Muscle layer of colon (tissue), 2 donors: Measurements from ENCODE around the gene ACSF3.

Experiments
- H3K27ac ChIP-seq: one replicate; pipeline ENCODE4 v1.7.0; 2013; ENCODE audit warnings: low read depth, mild to moderate bottlenecking, low read length, moderate library complexity
- H3K27me3 ChIP-seq, 2 donors: one replicate each; pipeline ENCODE4 v1.7.0; 2013; ENCODE audit warnings: low read length in 2 of 2, mild to moderate bottlenecking in 2 of 2; ENCODE audit not compliant: insufficient read depth in 2 of 2, control insufficient read depth in 1 of 2
- H3K36me3 ChIP-seq: one replicate; pipeline ENCODE4 v1.7.0; 2013; ENCODE audit warnings: mild to moderate bottlenecking, low read length; ENCODE audit not compliant: insufficient read depth
- H3K4me1 ChIP-seq: one replicate; pipeline ENCODE4 v1.7.0; 2013; ENCODE audit warnings: mild to moderate bottlenecking, low read length; ENCODE audit not compliant: insufficient read depth
- H3K4me3 ChIP-seq, 2 donors: one replicate each; pipeline ENCODE4 v1.7.0; 2013; ENCODE audit warnings: low read length in 2 of 2, low read depth in 1 of 2, mild to moderate bottlenecking in 1 of 2, moderate library complexity in 1 of 2
- H3K9ac ChIP-seq: one replicate; pipeline ENCODE4 v1.7.0; 2013; ENCODE audit warnings: low read length
- H3K9me3 ChIP-seq: one replicate; pipeline ENCODE4 v1.7.0; 2013; ENCODE audit warnings: mild to moderate bottlenecking, low read length
- donor health status: abdominal sarcoma.
- donor health status: Adenocarcinoma of cecum.

ACSF3 gene

GRCh38 chr16:89110641-89111040 lies 17.0 kb downstream of the ACSF3 start:
- Histone ChIP-seq H3K9ac (no peak overlapping the region), H3K36me3 (peaks cover 47% of the 10 kb centered on the region), H3K9me3 (no peaks in the 10 kb centered on the region), H3K4me3 (no peak overlapping the region), H3K4me1 (no peaks in the 10 kb centered on the region), H3K27ac (no peak overlapping the region), H3K27me3 (no peaks in the 10 kb centered on the region)

- Histone ChIP-seq H3K36me3 (peaks cover 53% of the 10 kb centered on the region), H3K9me3 (no peaks in the 10 kb centered on the region)
Measured at GRCh38 chr16:89111263-89111662, 17.6 kb downstream of the ACSF3 start.

GRCh38 chr16:89112377-89113151 lies 18.9 kb downstream of the ACSF3 start:
- no peak overlapping the region for H3K27ac ChIP-seq

More at GRCh38 chr16:89111263-89111662, 17.6 kb downstream of the ACSF3 start:
- Histone ChIP-seq H3K27ac (no peak overlapping the region), H3K4me3 (no peak overlapping the region), H3K4me1 (no peaks in the 10 kb centered on the region), H3K9ac (no peak overlapping the region), H3K27me3 (no peaks in the 10 kb centered on the region)

GRCh38 chr16:89113152-89113547 lies 19.5 kb downstream of the ACSF3 start:
- Histone ChIP-seq H3K9ac (no peak overlapping the region), H3K4me1 (no peaks in the 10 kb centered on the region), H3K27ac (no peak overlapping the region), H3K27me3 (no peaks in the 10 kb centered on the region), H3K4me3 (no peak overlapping the region), H3K9me3 (no peaks in the 10 kb centered on the region), H3K36me3 (peaks cover 62% of the 10 kb centered on the region)

More at GRCh38 chr16:89112377-89113151, 18.9 kb downstream of the ACSF3 start:
- Histone ChIP-seq H3K36me3 (peaks cover 60% of the 10 kb centered on the region), H3K9ac (no peak overlapping the region), H3K4me1 (no peaks in the 10 kb centered on the region), H3K4me3 (no peak overlapping the region), H3K9me3 (no peaks in the 10 kb centered on the region), H3K27me3 (no peaks in the 10 kb centered on the region)

GRCh38 chr16:89113661-89114060 lies 20.0 kb downstream of the ACSF3 start:
- Histone ChIP-seq H3K4me1 (no peaks in the 10 kb centered on the region), H3K9ac (no peak overlapping the region), H3K4me3 (no peak overlapping the region), H3K27me3 (no peaks in the 10 kb centered on the region), H3K27ac (no peak overlapping the region), H3K9me3 (no peaks in the 10 kb centered on the region), H3K36me3 (peaks cover 66% of the 10 kb centered on the region)

- Histone ChIP-seq H3K4me1 (no peaks in the 10 kb centered on the region), H3K27ac (no peak overlapping the region), H3K36me3 (peaks cover 66% of the 10 kb centered on the region), H3K4me3 (no peak overlapping the region), H3K9me3 (no peaks in the 10 kb centered on the region), H3K27me3 (no peaks in the 10 kb centered on the region), H3K9ac (no peak overlapping the region)
Measured at GRCh38 chr16:89114159-89114981, 20.7 kb downstream of the ACSF3 start.

- Histone ChIP-seq H3K4me1 (no peaks in the 10 kb centered on the region), H3K27ac (no peak overlapping the region), H3K36me3 (peaks cover 66% of the 10 kb centered on the region), H3K9ac (no peak overlapping the region), H3K27me3 (no peaks in the 10 kb centered on the region), H3K4me3 (no peak overlapping the region), H3K9me3 (no peaks in the 10 kb centered on the region)
Measured at GRCh38 chr16:89115216-89115861, 21.7 kb downstream of the ACSF3 start.

GRCh38 chr16:89116341-89117226 lies 22.9 kb downstream of the ACSF3 start:
- no peak overlapping the region for H3K27ac ChIP-seq
- H3K9me3 ChIP-seq = no peaks in the 10 kb centered on the region
- H3K9ac ChIP-seq = no peak overlapping the region
- peaks cover 68% of the 10 kb centered on the region for H3K36me3 ChIP-seq
- H3K27me3 ChIP-seq = no peaks in the 10 kb centered on the region
- H3K4me3 ChIP-seq = no peak overlapping the region
- H3K4me1 ChIP-seq = no peaks in the 10 kb centered on the region

- Histone ChIP-seq H3K36me3 (peaks cover 62% of the 10 kb centered on the region), H3K4me1 (no peaks in the 10 kb centered on the region), H3K9ac (no peak overlapping the region), H3K27me3 (no peaks in the 10 kb centered on the region), H3K9me3 (no peaks in the 10 kb centered on the region), H3K4me3 (no peak overlapping the region), H3K27ac (no peak overlapping the region)
Measured at GRCh38 chr16:89117227-89117974, 23.7 kb downstream of the ACSF3 start.

GRCh38 chr16:89117975-89118289 lies 24.3 kb downstream of the ACSF3 start:
- Histone ChIP-seq H3K9ac (no peak overlapping the region), H3K36me3 (peaks cover 61% of the 10 kb centered on the region), H3K9me3 (no peaks in the 10 kb centered on the region), H3K27ac (no peak overlapping the region), H3K4me1 (no peaks in the 10 kb centered on the region), H3K4me3 (no peak overlapping the region), H3K27me3 (no peaks in the 10 kb centered on the region)
